Parathyroid adenoma (tissue), 2 donors: ENCODE results near the gene POLD4.

Experiments
- H2AFZ ChIP-seq: fragments of 300-600 bp; sonication (generic); one replicate; pipeline ENCODE4 v1.7.0; 2017; ENCODE audit warnings: antibody characterized with exemption, mild to moderate bottlenecking
- H3K27ac ChIP-seq: fragments of 300-600 bp; sonication (generic); one replicate; pipeline ENCODE4 v1.7.0; 2017
- H3K27me3 ChIP-seq: fragments of 300-600 bp; sonication (generic); one replicate; pipeline ENCODE4 v1.7.0; 2017; ENCODE audit warnings: low read length; ENCODE audit not compliant: control insufficient read depth, insufficient read depth
- H3K36me3 ChIP-seq: fragments of 300-600 bp; sonication (generic); one replicate; pipeline ENCODE4 v1.7.0; 2017; ENCODE audit warnings: low read length; ENCODE audit not compliant: control insufficient read depth, insufficient read depth
- H3K4me1 ChIP-seq: fragments of 300-600 bp; sonication (generic); one replicate; pipeline ENCODE4 v1.7.0; 2017; ENCODE audit warnings: control low read depth
- H3K4me2 ChIP-seq: fragments of 300-600 bp; sonication (generic); one replicate; pipeline ENCODE4 v1.7.0; 2017; ENCODE audit warnings: low read length
- H3K4me3 ChIP-seq: fragments of 300-600 bp; sonication (generic); one replicate; pipeline ENCODE4 v1.7.0; 2017; ENCODE audit warnings: low read depth, low read length
- H3K79me2 ChIP-seq: fragments of 300-600 bp; sonication (generic); one replicate; pipeline ENCODE4 v1.7.0; 2017; ENCODE audit warnings: control low read depth
- H3K9ac ChIP-seq: fragments of 300-600 bp; sonication (generic); one replicate; pipeline ENCODE4 v1.7.0; 2017; ENCODE audit warnings: mild to moderate bottlenecking
- H3K9me3 ChIP-seq: fragments of 300-600 bp; sonication (generic); one replicate; pipeline ENCODE4 v1.7.0; 2017; ENCODE audit warnings: low read length; ENCODE audit not compliant: control insufficient read depth
- TF ChIP-seq, protein P1 (sequence below): fragments of 300-600 bp; sonication (generic); IDR thresholded peaks from one replicate; pipeline ENCODE4 v1.7.0; 2017; ENCODE audit warnings: antibody characterized with exemption, mild to moderate bottlenecking
- donor health status: primary hyperparathyroidism.

POLD4 gene

DNA sequence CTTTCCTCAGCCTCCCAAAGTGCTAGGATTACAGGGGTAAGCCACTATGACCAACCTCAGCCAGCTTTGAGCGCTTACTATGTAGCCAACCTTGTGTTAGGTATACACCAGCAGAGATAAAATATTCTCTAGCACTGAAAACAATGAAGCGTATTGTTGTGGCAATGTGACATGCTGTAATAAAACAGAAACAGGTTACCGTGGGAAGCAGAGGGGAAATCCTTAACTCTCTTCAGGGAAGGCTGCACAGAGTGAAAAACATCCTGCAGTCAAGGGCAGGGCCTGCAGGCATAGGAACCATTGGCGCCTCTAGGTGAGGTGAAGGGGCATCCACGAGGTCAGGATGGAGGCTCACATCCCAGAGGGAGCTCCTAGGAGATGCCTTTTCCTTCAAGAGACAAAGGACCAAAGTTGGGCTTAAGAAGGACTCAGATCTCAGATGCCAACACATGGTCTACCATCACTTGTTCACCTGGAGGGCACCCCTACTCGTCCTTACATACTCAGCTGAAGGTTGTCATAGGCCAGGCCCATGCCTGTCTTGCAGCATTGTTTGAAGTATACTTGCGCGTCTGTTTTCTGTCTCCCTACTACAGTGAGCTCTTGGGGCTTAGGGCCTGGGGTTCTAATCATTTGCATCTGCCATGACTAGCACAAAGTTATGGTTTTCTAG is 8.0 kb downstream of the POLD4 start:
- no peak overlapping the region for H3K9ac ChIP-seq
- H3K27me3 ChIP-seq = no peaks in the 10 kb centered on the region
- no peaks in the 10 kb centered on the region for H3K36me3 ChIP-seq
- no peak overlapping the region for H3K4me2 ChIP-seq
- no peak overlapping the region for H3K4me3 ChIP-seq
- H3K27ac ChIP-seq = no peak overlapping the region
- TF ChIP-seq, protein P1, sequence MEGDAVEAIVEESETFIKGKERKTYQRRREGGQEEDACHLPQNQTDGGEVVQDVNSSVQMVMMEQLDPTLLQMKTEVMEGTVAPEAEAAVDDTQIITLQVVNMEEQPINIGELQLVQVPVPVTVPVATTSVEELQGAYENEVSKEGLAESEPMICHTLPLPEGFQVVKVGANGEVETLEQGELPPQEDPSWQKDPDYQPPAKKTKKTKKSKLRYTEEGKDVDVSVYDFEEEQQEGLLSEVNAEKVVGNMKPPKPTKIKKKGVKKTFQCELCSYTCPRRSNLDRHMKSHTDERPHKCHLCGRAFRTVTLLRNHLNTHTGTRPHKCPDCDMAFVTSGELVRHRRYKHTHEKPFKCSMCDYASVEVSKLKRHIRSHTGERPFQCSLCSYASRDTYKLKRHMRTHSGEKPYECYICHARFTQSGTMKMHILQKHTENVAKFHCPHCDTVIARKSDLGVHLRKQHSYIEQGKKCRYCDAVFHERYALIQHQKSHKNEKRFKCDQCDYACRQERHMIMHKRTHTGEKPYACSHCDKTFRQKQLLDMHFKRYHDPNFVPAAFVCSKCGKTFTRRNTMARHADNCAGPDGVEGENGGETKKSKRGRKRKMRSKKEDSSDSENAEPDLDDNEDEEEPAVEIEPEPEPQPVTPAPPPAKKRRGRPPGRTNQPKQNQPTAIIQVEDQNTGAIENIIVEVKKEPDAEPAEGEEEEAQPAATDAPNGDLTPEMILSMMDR = no peak
- H2AFZ ChIP-seq = no peak overlapping the region
- no peaks in the 10 kb centered on the region for H3K4me1 ChIP-seq
- no peaks in the 10 kb centered on the region for H3K9me3 ChIP-seq
- no peaks in the 10 kb centered on the region for H3K79me2 ChIP-seq

- Histone ChIP-seq H3K27me3 (no peaks in the 10 kb centered on the region), H3K27ac (no peak overlapping the region), H3K4me3 (no peak overlapping the region), H3K4me1 (no peaks in the 10 kb centered on the region), H3K79me2 (no peaks in the 10 kb centered on the region), H2AFZ (no peak overlapping the region), H3K9ac (no peak overlapping the region), H3K4me2 (no peak overlapping the region), H3K9me3 (no peaks in the 10 kb centered on the region), H3K36me3 (no peaks in the 10 kb centered on the region)
- TF ChIP-seq, protein P1 = no peak
These were observed 9.1 kb downstream of the POLD4 start for GRCh38 chr11:67344264-67344663.

- no peaks in the 10 kb centered on the region for H3K79me2 ChIP-seq
- H3K27me3 ChIP-seq = no peaks in the 10 kb centered on the region
- H3K4me2 ChIP-seq = no peak overlapping the region
- no peaks in the 10 kb centered on the region for H3K36me3 ChIP-seq
- H3K9me3 ChIP-seq = no peaks in the 10 kb centered on the region
- H3K9ac ChIP-seq = no peak overlapping the region
- no peaks in the 10 kb centered on the region for H3K4me1 ChIP-seq
- no peak overlapping the region for H3K27ac ChIP-seq
- no peak overlapping the region for H3K4me3 ChIP-seq
- TF ChIP-seq, protein P1 = no peak
- no peak overlapping the region for H2AFZ ChIP-seq
These were observed 16.1 kb downstream of the POLD4 start for GRCh38 chr11:67337257-67337656.

DNA sequence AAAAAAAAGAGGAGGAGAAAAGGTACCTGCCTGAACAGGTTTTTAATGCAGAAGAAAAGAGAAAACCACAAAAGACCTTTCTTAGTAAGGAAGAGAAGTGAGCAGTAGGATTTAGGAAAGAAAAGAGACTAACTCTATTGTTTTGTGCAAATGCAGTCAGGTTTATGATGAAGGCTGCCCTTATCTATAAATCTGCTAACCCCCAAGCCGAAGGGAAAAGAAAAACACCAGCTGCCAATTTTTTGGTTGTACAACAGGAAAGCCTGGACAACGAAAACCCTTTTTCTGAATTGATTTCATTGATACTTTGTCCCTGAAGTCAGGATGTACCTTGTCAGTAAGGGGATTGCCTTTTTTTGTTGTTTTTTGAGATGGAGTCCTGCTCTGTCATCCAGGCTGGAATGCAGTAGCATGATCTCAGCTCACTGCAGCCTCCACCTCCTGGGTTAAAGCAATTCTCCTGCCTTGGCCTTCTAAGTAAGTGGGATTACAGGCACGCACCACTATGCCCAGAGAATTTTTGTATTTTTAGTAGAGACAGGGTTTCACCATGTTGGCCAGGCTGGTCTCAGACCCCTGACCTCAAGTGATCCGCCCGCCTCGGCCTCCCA is 21.2 kb downstream of the POLD4 start:
- no peak overlapping the region for H3K4me3 ChIP-seq
- no peak overlapping the region for H3K4me2 ChIP-seq
- no peak overlapping the region for H3K9ac ChIP-seq
- no peaks in the 10 kb centered on the region for H3K27me3 ChIP-seq
- H3K79me2 ChIP-seq = no peaks in the 10 kb centered on the region
- H3K27ac ChIP-seq = no peak overlapping the region
- no peaks in the 10 kb centered on the region for H3K9me3 ChIP-seq
- no peak overlapping the region for H2AFZ ChIP-seq
- H3K36me3 ChIP-seq = no peaks in the 10 kb centered on the region
- no peaks in the 10 kb centered on the region for H3K4me1 ChIP-seq
- TF ChIP-seq, protein P1 = no peak

DNA sequence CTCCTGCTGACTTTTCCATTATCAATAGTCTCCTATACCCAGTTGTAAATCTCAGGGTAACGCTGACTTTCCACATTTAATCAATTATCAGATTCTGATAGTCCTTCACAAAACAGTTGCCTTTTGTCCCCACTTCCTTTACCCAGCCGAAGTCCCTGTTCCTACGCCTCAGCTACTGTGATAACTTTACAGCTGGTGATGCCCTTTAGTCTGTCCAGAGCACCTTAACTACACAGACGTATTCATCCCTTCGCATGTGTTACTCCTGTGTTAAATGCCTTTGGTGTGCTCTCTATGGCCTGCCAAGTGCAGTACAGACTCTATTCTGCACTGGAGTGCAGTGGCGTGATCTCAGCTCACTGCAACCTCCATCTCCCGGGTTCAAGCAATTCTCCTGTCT is 29.8 kb downstream of the POLD4 start:
- H3K36me3 ChIP-seq = no peaks in the 10 kb centered on the region
- H3K4me2 ChIP-seq = no peak overlapping the region
- no peak overlapping the region for H3K27ac ChIP-seq
- no peaks in the 10 kb centered on the region for H3K27me3 ChIP-seq
- H3K9me3 ChIP-seq = no peaks in the 10 kb centered on the region
- no peak overlapping the region for H3K9ac ChIP-seq
- H3K4me3 ChIP-seq = no peak overlapping the region
- TF ChIP-seq, protein P1 = no peak
- H3K4me1 ChIP-seq = peaks cover 4% of the 10 kb centered on the region
- no peak overlapping the region for H2AFZ ChIP-seq
- peaks cover 9% of the 10 kb centered on the region for H3K79me2 ChIP-seq
